Thymus (tissue), 11 donors: Measurements from ENCODE around the gene TM7SF3. TPM values are rescaled to one million over a fixed set of nuclear protein-coding genes. Genes with fewer than 3 reads are reported as not detected.

Experiments
- DNase-seq, 9 donors: peaks; one replicate each; pipeline ENCODE4 v3.0.0-alpha.2; 2013; ENCODE audit warnings: low spot score in 9 of 9, low read depth in 6 of 9, missing footprints in 1 of 9
- H3K27ac ChIP-seq, 2 donors: one replicate each; pipeline ENCODE4 v1.5.1; 2013; ENCODE audit warnings: control low read depth in 1 of 2, low read depth in 1 of 2, low read length in 1 of 2, mild to moderate bottlenecking in 1 of 2, moderate library complexity in 1 of 2
- H3K27me3 ChIP-seq, 2 donors: one replicate each; pipeline ENCODE4 v1.5.1; 2013; ENCODE audit warnings: low read length in 1 of 2; ENCODE audit not compliant: control insufficient read depth in 2 of 2, insufficient read depth in 1 of 2
- H3K36me3 ChIP-seq, 2 donors: one replicate each; pipeline ENCODE4 v1.5.1; 2013; ENCODE audit warnings: low read length in 1 of 2, mild to moderate bottlenecking in 1 of 2, moderate library complexity in 1 of 2; ENCODE audit not compliant: control insufficient read depth in 2 of 2, insufficient read depth in 2 of 2
- H3K4me1 ChIP-seq, 2 donors: one replicate each; pipeline ENCODE4 v1.5.1; 2013; ENCODE audit warnings: low read length in 2 of 2; ENCODE audit not compliant: control insufficient read depth in 2 of 2, insufficient read depth in 2 of 2
- H3K4me3 ChIP-seq, 2 donors: one replicate each; pipeline ENCODE4 v1.5.1; 2013; ENCODE audit warnings: low read length in 2 of 2, control low read depth in 1 of 2, mild to moderate bottlenecking in 1 of 2
- H3K9me3 ChIP-seq, 2 donors: one replicate each; pipeline ENCODE4 v1.5.1; 2013; ENCODE audit warnings: low read length in 1 of 2, mild to moderate bottlenecking in 1 of 2; ENCODE audit not compliant: control insufficient read depth in 2 of 2, insufficient read depth in 1 of 2
- WGBS: extraction: QIAGEN DNeasy Blood & Tissue Kit; methylation state at CpG from one replicate; pipeline ENCODE4 v1.1.7; 2013; 5-methylcytosine and 5-hydroxymethylcytosine counted together
- polyA plus RNA-seq: library from polyadenylated mRNA; stranded (reverse); fragments of 200-250 nt; gene quantifications from one replicate; pipeline ENCODE4 v1.2.3, GENCODE V29; 2013
- total RNA-seq: library from RNA; stranded (reverse); fragments of 120-200 nt; gene quantifications from one replicate; pipeline ENCODE4 v1.2.4, GENCODE V29; 2013
- donor health status: healthy.

TM7SF3 gene
- total and polyA plus RNA-seq, 2 donors: 38.0 to 67.0 TPM

DNA sequence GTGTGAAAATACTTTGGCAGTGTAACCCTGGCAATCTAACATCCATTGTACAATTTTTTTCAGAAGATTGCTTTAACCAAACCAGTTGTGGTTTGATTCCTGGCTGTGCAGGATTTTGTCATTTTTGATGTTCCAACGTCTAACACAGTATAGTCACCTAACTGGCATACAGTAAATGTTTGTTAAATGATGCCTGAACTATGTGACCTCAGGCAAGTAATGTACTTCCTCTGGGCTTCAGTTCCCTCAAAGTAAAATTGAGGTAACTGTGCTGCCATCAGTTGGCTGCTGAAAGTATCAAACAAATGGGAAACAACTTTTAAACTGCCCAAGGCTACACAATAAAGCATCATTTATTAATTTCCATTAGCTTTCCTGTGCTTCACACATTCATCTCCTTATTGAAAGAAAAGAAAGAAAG, 4.3 kb downstream of the TM7SF3 start:
- H3K27ac ChIP-seq: no peak overlapping the region
- peaks cover 18 to 21% of the 10 kb centered on the region in 2 donors for H3K4me1 ChIP-seq
- WGBS: 2% methylated on average over 1 of the region's 1 CpG
- DNase-seq: peak in 1 of 9 donors; percentile 47
- no peaks in the 10 kb centered on the region for H3K9me3 ChIP-seq
- no peaks in the 10 kb centered on the region for H3K27me3 ChIP-seq
- no peak overlapping the region for H3K4me3 ChIP-seq
- H3K36me3 ChIP-seq: no peaks in the 10 kb centered on the region

DNA sequence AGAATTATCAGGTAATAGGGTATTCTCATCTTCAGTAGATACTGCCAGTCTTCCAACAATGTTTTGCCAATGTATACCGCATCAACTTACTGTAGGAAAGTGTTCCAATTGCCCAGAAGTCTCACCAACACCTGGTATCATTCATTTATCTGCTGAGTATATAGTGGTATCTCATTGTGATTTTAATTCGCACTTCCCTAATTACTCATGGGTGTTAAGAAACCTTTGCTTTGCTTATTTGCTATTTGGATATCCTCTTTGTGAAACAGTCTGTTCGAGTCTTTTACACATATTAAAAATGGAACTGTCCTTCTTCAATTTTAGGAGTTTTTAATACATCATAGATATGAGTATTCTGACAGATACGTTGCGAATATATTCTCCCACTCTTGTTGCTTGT, 6.1 kb downstream of the TM7SF3 start:
- WGBS: 96% methylated on average over 5 of the region's 5 CpGs
- Histone ChIP-seq H3K4me3 (no peak overlapping the region), H3K27me3 (no peaks in the 10 kb centered on the region), H3K36me3 (no peaks in the 10 kb centered on the region), H3K9me3 (no peaks in the 10 kb centered on the region), H3K4me1 (peaks cover 15 to 17% of the 10 kb centered on the region in 2 donors), H3K27ac (no peak overlapping the region)
- no peak for DNase-seq

DNA sequence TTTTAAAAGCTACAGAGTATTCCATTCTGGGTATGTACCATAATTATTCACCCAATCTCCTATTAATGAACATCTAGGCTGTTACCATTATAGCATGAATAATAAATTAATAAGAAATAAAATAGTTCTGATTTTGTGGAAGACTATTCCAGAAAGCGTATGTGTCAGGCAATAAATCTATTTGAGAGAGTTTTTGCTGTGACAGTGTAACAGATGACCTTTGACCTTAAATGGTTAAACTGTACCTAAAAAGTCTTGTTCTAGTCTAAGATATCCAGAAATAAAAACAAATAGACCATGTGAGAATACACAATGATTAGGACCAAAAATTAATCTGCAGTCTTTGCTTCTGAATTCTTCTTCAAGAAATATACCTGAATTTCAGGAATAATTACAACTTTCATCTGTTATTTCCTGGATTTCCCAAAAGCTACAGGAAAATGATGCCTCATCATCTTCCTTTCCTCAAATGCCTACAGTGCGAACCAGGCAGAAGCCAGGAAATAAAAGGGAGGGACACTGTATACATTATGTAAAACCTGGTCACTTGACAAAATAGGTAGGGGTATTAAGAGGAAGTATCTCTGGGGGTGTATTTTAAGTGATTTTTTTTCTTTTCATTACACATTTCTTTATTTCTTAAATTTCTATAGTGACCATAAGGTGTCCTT, 7.3 kb downstream of the TM7SF3 start:
- Histone ChIP-seq H3K27ac (no peak overlapping the region), H3K4me3 (no peak overlapping the region), H3K4me1 (peaks cover 7 to 8% of the 10 kb centered on the region in 2 donors), H3K36me3 (peaks cover 0 to 3% of the 10 kb centered on the region in 2 donors), H3K9me3 (no peaks in the 10 kb centered on the region), H3K27me3 (no peaks in the 10 kb centered on the region)
- DNase-seq: no peak
- WGBS: 97% methylated on average over 2 of the region's 2 CpGs

DNA sequence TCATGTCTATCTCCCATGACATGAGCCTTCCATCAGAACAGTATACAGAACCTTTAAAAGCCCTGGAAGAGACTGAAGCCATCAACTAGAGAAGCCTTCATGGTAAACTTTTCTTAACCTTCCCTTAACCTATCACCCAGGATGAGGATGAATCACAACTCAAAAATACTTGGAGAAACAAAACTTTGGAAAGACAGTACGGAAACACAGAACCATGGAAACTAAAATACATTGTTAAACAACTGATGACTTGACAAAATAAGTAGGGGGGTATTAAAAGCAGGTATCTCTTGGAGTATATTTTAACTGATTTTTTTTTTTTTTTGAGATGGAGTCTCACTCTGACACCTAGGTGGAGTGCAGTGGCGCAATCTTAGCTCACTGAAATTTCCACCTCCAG, 8.7 kb downstream of the TM7SF3 start:
- peaks cover 0 to 7% of the 10 kb centered on the region in 2 donors for H3K4me1 ChIP-seq
- 97% methylated on average over 2 of the region's 2 CpGs for WGBS

DNA sequence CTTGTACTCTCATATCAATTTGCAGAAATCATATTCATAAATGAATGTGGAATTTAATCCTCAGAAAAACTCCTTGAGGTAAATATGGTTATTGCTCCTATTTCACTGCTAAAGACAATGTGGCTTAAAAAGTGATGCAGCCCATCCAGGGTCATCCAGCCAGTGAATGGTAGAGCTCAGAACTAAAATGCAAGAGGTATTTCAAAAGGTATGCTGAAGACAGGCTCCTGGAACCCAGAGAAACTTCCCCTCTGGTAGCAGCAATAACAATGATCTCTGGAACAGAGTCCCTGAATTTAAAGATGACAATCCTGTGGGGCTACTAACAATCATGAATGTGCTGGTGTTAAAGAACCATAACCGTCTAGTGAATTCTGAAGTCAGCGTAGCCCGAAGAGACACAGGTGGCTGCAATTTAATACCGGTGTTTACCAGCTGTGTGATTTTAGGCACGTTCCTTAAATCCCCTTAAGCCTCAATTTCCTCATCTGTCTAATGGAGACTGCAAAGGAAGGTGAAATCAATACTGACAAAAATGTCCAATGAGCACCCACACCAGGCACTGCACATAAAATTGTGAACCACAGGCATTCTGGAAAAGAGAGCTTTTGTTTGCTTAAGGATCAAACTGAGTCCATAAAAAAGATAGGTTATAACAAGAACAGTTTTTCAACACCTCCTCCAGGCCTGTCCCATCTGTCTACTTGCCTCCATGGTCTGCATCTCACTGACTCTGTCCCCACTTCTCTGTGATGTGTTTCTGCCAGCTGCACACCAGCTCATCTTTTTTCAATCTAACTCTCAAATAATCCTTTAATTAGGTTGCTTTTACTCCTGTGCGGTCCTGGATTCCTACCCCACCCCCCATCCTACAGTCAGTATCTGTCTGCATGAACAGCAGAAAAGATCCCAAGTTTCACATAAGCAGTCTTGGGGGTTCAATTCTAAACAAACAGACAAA, 10.5 kb downstream of the TM7SF3 start:
- no peak overlapping the region for H3K27ac ChIP-seq
- H3K4me1 ChIP-seq: peaks cover 0 to 7% of the 10 kb centered on the region in 2 donors
- WGBS: 92% methylated on average over 6 of the region's 6 CpGs
- no peak overlapping the region for H3K4me3 ChIP-seq
- H3K9me3 ChIP-seq: no peaks in the 10 kb centered on the region
- H3K27me3 ChIP-seq: no peaks in the 10 kb centered on the region
- DNase-seq: no peak
- peaks cover 5 to 23% of the 10 kb centered on the region in 2 donors for H3K36me3 ChIP-seq

More for the DNA sequence above, 8.7 kb downstream of the TM7SF3 start:
- Histone ChIP-seq H3K4me3 (no peak overlapping the region), H3K27me3 (no peaks in the 10 kb centered on the region), H3K27ac (no peak overlapping the region), H3K9me3 (no peaks in the 10 kb centered on the region), H3K36me3 (peaks cover 0 to 13% of the 10 kb centered on the region in 2 donors)
- DNase-seq: no peak

DNA sequence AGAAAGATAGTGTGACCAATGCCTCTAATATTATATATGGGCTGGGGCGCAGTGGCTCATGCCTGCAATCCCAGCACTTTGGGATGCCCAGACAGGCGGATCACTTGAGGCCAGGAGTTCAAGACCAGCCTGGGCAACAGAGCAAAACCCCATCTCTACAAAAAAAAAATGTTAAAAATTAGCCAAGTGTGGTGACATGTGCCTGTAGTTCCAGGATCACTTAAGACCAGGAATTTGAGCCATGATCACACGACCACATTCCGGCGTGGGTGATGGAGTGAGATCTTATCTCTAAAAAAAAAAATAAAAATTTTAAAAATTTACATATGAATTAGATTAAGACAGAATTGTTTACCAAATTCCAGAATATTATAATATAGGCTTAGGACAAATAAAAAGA, 12.0 kb downstream of the TM7SF3 start:
- Histone ChIP-seq H3K36me3 (peaks cover 11 to 32% of the 10 kb centered on the region in 2 donors), H3K27ac (no peak overlapping the region), H3K4me3 (no peak overlapping the region), H3K4me1 (peaks cover 0 to 7% of the 10 kb centered on the region in 2 donors), H3K9me3 (no peaks in the 10 kb centered on the region), H3K27me3 (no peaks in the 10 kb centered on the region)
- DNase-seq: no peak
- 96% methylated on average over 5 of the region's 5 CpGs for WGBS

DNA sequence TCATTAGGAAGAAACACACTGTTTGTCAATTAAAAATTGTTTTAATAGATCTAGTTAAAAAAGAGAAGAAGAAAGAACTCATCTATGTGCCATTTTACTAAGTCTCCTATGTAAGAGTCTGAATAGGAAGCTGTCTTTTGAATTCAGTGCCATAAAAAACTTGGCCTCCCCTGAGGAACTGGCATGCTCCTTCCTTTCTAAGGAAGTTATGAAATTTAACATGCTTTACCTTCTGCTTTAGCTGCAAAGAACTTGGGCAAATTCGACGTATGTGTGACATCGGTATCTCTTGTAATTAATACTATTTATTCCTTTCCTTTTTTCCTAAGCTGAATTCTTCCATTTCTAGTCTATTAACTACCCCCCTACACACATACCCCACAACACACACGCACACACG, 12.5 kb downstream of the TM7SF3 start:
- Histone ChIP-seq H3K4me1 (peaks cover 0 to 7% of the 10 kb centered on the region in 2 donors), H3K9me3 (no peaks in the 10 kb centered on the region), H3K27ac (no peak overlapping the region), H3K36me3 (peaks cover 11 to 37% of the 10 kb centered on the region in 2 donors), H3K4me3 (no peak overlapping the region), H3K27me3 (no peaks in the 10 kb centered on the region)
- 81% methylated on average over 5 of the region's 5 CpGs for WGBS
- DNase-seq: no peak

DNA sequence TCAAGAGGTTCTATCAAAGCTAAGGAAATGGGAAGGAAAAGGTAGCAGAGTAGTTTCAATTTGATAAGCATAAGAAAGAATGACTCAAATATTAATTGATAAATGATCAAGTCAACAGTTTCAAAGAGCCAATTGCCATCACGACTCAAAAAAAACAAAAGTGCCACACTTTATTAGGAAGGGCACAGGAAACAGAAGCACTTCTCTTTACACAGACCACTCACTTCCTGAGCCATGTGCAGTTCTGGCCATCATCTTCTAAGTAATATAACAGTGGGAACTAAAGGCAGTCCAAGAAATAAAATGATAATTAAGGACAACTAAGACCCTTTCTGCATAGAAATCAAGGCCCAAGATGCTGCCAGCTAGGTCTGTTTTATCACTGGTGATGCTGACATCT, 13.2 kb downstream of the TM7SF3 start:
- no peak overlapping the region for H3K27ac ChIP-seq
- H3K36me3 ChIP-seq: peaks cover 11 to 43% of the 10 kb centered on the region in 2 donors
- H3K4me1 ChIP-seq: peaks cover 0 to 7% of the 10 kb centered on the region in 2 donors
- WGBS: 26% methylated on average over 1 of the region's 1 CpG
- no peak for DNase-seq
- no peaks in the 10 kb centered on the region for H3K27me3 ChIP-seq
- H3K4me3 ChIP-seq: no peak overlapping the region
- H3K9me3 ChIP-seq: no peaks in the 10 kb centered on the region

DNA sequence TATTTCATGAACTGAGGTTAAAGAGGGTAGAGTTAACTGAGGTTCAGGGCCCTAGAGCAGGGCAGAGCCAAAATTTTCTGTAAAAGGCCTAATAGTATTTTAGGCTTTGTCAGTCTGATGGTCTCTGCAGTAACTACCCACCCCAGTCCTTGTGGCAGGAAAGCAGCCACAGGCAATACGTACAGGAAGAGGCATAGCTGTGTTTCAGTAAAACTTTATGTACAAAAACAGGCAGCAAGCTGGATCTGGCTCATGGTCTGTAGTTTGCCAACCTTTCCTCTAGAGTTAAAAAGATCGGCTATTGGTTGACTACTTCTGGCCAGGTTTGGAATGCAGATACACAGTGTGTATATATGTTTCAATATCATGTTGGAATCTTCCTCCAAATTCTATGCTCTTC, 17.2 kb downstream of the TM7SF3 start:
- Histone ChIP-seq H3K9me3 (no peaks in the 10 kb centered on the region), H3K27me3 (no peaks in the 10 kb centered on the region), H3K36me3 (peaks cover 30 to 71% of the 10 kb centered on the region in 2 donors), H3K27ac (no peak overlapping the region), H3K4me3 (no peak overlapping the region), H3K4me1 (peaks cover 0 to 3% of the 10 kb centered on the region in 2 donors)
- 74% methylated on average over 2 of the region's 2 CpGs for WGBS
- DNase-seq: no peak
